ENCODE results near the gene DNAAF8.
"Not testable (repeated sequence)": the region's sequence is repeated elsewhere in the genome, so short reads cannot be mapped to it uniquely, and the experiment has no call there.

The DNAAF8 gene

GRCh38 chr16:4724661-4725270, 9.6 kb upstream of the DNAAF8 start:
- DNase-seq: no peak

GRCh38 chr16:4726616-4727015, 7.7 kb upstream of the DNAAF8 start:
- DNase-seq: no peak

GRCh38 chr16:4728676-4729075, 5.7 kb upstream of the DNAAF8 start:
- DNase-seq: no peak

GRCh38 chr16:4729876-4730275, 4.5 kb upstream of the DNAAF8 start:
- DNase-seq: no peak

GRCh38 chr16:4733211-4733742, 1.1 kb upstream of the DNAAF8 start:
- no peak for DNase-seq

GRCh38 chr16:4733747-4734062, 632 bp upstream of the DNAAF8 start:
- peak; percentile 62 for DNase-seq

GRCh38 chr16:4734730-4735535, 596 bp downstream of the DNAAF8 start:
- DNase-seq: peak; percentile 62

- DNase-seq: no peak
Measured at GRCh38 chr16:4736546-4736945, 2.2 kb downstream of the DNAAF8 start.

GRCh38 chr16:4737545-4737944, 3.2 kb downstream of the DNAAF8 start:
- no peak for DNase-seq

- not testable (repeated sequence) for DNase-seq
Measured at GRCh38 chr16:4738370-4738769, 4.0 kb downstream of the DNAAF8 start.

- DNase-seq: no peak
Measured at GRCh38 chr16:4743226-4743878, 9.0 kb downstream of the DNAAF8 start.

- DNase-seq: no peak
Measured at GRCh38 chr16:4744555-4745273, 10.4 kb downstream of the DNAAF8 start.

GRCh38 chr16:4745274-4745569, 10.9 kb downstream of the DNAAF8 start:
- no peak for DNase-seq

- DNase-seq: no peak
Measured at GRCh38 chr16:4746215-4746614, 11.9 kb downstream of the DNAAF8 start.

GRCh38 chr16:4746991-4747574, 12.7 kb downstream of the DNAAF8 start:
- peak; percentile 6 for DNase-seq

GRCh38 chr16:4747906-4748681, 13.8 kb downstream of the DNAAF8 start:
- DNase-seq: no peak

GRCh38 chr16:4748682-4749411, 14.5 kb downstream of the DNAAF8 start:
- DNase-seq: no peak

GRCh38 chr16:4749700-4750257, 15.4 kb downstream of the DNAAF8 start:
- DNase-seq: no peak

- no peak for DNase-seq
Measured at GRCh38 chr16:4750896-4751295, 16.6 kb downstream of the DNAAF8 start.

- no peak for DNase-seq
Measured at GRCh38 chr16:4752351-4753100, 18.2 kb downstream of the DNAAF8 start.

Data from NCI-H1092 treated with DMSO at 0.1 percent for 48 hours (cell line).